Measurements from ENCODE around the gene CEP20.

- no peak for TF ChIP-seq SUZ12 (IDR thresholded peaks at IDR 0.05; ENCODE audit: extremely low read depth, insufficient read depth, insufficient read length)
- TF ChIP-seq YY1 (IDR thresholded peaks at IDR 0.05; ENCODE audit: insufficient read depth, insufficient read length): no peak
- TF ChIP-seq ZNF274 (IDR thresholded peaks at IDR 0.05; ENCODE audit: low read depth, low read length): no peak
These were observed 1.1 kb downstream of the CEP20 start for GRCh38 chr16:15887283-15887682.

Measured in NT2/D1 (cell line).